Hematopoietic multipotent progenitor cell treated with erythropoietin and hydrocortisone succinate and interleukin-3 and kit ligand, for 15 days (in vitro differentiated cells): ENCODE measurements around the gene OIP5.
A peak's percentile ranks its signal among the peaks of the same experiment; 100 is the strongest.
"Not testable (repeated sequence)": the region's sequence is repeated elsewhere in the genome, so short reads cannot be mapped to it uniquely, and the experiment has no call there.

Experiments
- DNase-seq: peaks from one replicate; pipeline ENCODE4 v3.0.0-alpha.2; 2015; ENCODE audit warnings: low spot score

Gene OIP5

GRCh38 chr15:41332194-41333025 is at the start of gene OIP5, which contains the start of gene NUSAP1:
Gene OIP5 (minus strand): TSS chr15:41332591. CDS start chr15:41332561, 30 bp downstream.
Gene NUSAP1 (plus strand): TSS chr15:41332881. CDS start chr15:41332958, 77 bp downstream.
- peak; percentile 100 for DNase-seq

- DNase-seq: no peak
These were observed 45.6 kb upstream of the OIP5 start for GRCh38 chr15:41377978-41378377.

GRCh38 chr15:41367418-41367817 is 35.0 kb upstream of the OIP5 start:
- DNase-seq: no peak

- no peak for DNase-seq
These were observed 22.0 kb upstream of the OIP5 start for GRCh38 chr15:41354371-41354770.

GRCh38 chr15:41350057-41350717 is 17.8 kb upstream of the OIP5 start:
- no peak for DNase-seq

GRCh38 chr15:41347236-41347635 is 14.8 kb upstream of the OIP5 start:
- DNase-seq: no peak

- DNase-seq: no peak
These were observed 9.1 kb upstream of the OIP5 start for GRCh38 chr15:41341519-41341918.

GRCh38 chr15:41340189-41340695 is 7.9 kb upstream of the OIP5 start:
- no peak for DNase-seq

GRCh38 chr15:41337631-41338522 is 5.5 kb upstream of the OIP5 start:
- no peak for DNase-seq

- no peak for DNase-seq
These were observed 4.7 kb upstream of the OIP5 start for GRCh38 chr15:41337047-41337446.

GRCh38 chr15:41336549-41336948 is 4.2 kb upstream of the OIP5 start:
- DNase-seq: peak; percentile 19

GRCh38 chr15:41334293-41335120 is 2.1 kb upstream of the OIP5 start:
- DNase-seq: peak; percentile 40

- DNase-seq: no peak
These were observed 703 bp upstream of the OIP5 start for GRCh38 chr15:41333026-41333562.

- no peak for DNase-seq
These were observed 578 bp downstream of the OIP5 start for GRCh38 chr15:41331833-41332193.

- no peak for DNase-seq
These were observed 1.1 kb downstream of the OIP5 start for GRCh38 chr15:41331281-41331680.

GRCh38 chr15:41323611-41324010 is 8.8 kb downstream of the OIP5 start:
- DNase-seq: no peak

GRCh38 chr15:41320805-41321330 is 11.5 kb downstream of the OIP5 start:
- not testable (repeated sequence) for DNase-seq

- DNase-seq: no peak
These were observed 23.0 kb downstream of the OIP5 start for GRCh38 chr15:41309226-41309905.

- DNase-seq: no peak
These were observed 24.7 kb downstream of the OIP5 start for GRCh38 chr15:41307679-41308078.

GRCh38 chr15:41304149-41304770 is 28.1 kb downstream of the OIP5 start:
- no peak for DNase-seq
